ENCODE data around the gene PHGDH.
A peak's percentile ranks its signal among the peaks of the same experiment; 100 is the strongest.

Gene PHGDH

DNA sequence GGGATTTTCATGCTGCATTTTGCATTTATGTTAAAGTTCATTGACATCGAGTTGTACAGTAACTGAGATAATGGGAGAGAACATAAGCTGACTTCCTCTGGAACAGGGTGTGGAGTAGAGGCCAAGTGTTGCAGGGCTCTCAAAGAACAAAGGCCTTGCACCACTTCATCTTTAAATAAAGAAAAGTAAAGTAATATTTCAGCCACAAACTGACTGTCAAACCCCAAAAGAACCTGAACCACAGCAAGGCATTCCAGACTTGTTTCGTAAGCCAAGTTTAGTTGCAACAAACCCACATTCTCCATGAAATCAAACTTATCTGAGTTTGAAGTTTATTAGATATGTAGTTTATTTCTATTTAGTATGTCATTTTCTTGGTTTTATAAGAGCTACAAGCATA lies 76.0 kb downstream of the PHGDH start:
- FAIRE-seq: peak; percentile 30
- DNase-seq (ENCODE audit: insufficient read length): no peak

DNA sequence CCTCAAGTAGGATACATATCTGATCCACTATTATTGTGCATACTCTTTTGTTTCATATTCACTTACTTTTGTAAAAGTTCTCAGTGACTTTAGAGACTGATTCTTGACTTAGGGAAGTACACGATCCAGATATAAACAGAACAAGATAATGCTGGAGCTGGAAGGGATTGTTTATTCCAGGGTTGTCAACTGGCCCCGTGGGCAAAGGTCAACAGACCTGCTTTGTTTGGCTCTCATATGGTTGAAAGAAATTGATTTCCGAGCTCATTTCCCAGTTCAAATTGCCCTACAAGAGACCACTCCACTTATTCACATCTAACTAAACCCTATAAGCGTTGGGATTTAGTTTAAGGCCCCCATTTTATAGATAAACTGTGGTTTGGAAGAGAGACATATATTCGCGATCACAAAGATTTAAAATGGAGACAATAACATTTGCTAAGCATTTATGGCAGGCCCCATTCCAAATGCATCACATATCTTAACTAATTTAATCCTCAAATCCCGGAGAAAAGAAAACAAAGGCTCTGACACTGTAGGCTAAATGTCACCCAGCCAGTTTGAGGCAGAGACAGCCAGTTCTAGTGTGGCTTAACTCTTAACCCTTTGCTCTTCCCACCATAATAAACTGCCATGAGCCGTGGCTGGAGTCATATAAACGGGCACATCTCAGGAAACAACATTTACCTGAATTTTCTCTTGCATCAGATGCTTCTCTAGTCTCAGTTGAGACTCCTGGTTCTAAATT lies 78.9 kb downstream of the PHGDH start:
- TF ChIP-seq POLR2A (IDR thresholded peaks at IDR 0.05; ENCODE audit: low read depth, low read length): no peak
- TF ChIP-seq POLR2AphosphoS5 (IDR thresholded peaks at IDR 0.05; ENCODE audit: low read depth, low read length): no peak
- no peak for TF ChIP-seq TAF1 (IDR thresholded peaks at IDR 0.05; ENCODE audit: borderline replicate concordance, low read depth, low read length)
- no peak for DNase-seq (ENCODE audit: insufficient read length)
- FAIRE-seq: no peak

More for the DNA sequence above, 76.0 kb downstream of the PHGDH start:
- TF ChIP-seq TAF1 (IDR thresholded peaks at IDR 0.05; ENCODE audit: borderline replicate concordance, low read depth, low read length) (no peak), POLR2A (IDR thresholded peaks at IDR 0.05; ENCODE audit: low read depth, low read length) (no peak), POLR2AphosphoS5 (IDR thresholded peaks at IDR 0.05; ENCODE audit: low read depth, low read length) (no peak)

DNA sequence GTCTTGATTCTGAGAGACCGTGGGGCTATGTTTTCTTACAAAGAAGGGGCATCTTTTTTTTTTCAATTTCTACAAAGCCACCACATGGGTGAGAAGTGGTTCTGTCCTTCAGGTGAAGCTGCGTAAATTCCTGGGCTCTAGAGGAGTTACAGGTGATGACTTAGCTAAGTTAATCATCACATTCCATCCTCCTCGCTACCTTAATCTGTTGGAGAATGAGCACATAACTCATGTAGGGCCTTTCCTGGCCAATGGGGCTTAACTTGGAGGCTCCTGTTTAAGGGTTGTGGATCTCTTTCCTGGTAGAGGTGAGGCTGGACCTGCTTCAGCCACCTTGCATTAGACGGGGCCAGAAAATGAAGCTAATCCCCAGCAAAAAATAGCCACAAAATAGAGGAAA lies 79.6 kb downstream of the PHGDH start:
- DNase-seq (ENCODE audit: insufficient read length) (no peak), FAIRE-seq (no peak)
- TF ChIP-seq POLR2AphosphoS5 (IDR thresholded peaks at IDR 0.05; ENCODE audit: low read depth, low read length) (no peak), POLR2A (IDR thresholded peaks at IDR 0.05; ENCODE audit: low read depth, low read length) (no peak), TAF1 (IDR thresholded peaks at IDR 0.05; ENCODE audit: borderline replicate concordance, low read depth, low read length) (no peak)

All from GM12892 (cell line).